CD4-positive, alpha-beta memory T cell (primary cell): Measurements from ENCODE around the gene CCR1. TPM values are rescaled to one million over a fixed set of nuclear protein-coding genes. Genes with fewer than 3 reads are reported as not detected.

ENCODE experiments used
- polyA plus RNA-seq, 2 donors: library from polyadenylated mRNA; unstranded; fragments of 300-500 nt; fragmentation: Illumina TruSeq; gene quantifications; one replicate each; pipeline ENCODE4 v1.2.3, GENCODE V29; 2021
- total RNA-seq, 2 experiments: library from RNA; stranded (reverse); gene quantifications; one replicate each; pipeline ENCODE4 v1.2.3, GENCODE V29; 2021

CCR1 gene
- total and polyA plus RNA-seq, 4 experiments from 2014 or later: 0.07 to 2.0 (median 0.71) TPM

Other genes with a start within 250 kb of the CCR1 start
- 10 to 100 TPM; 42.5 to 43.3 TPM for gene FYCO1, start 212.5 kb downstream of the CCR1 start, total RNA-seq
- gene FYCO1, start 212.5 kb downstream of the CCR1 start, polyA plus RNA-seq: 10 to 100 TPM in 1 of 2 donors, under 1 TPM in 1; 0.73 to 10.8 TPM
- not detected for gene XCR1, start 180.8 kb downstream of the CCR1 start, total RNA-seq
- gene XCR1, start 180.8 kb downstream of the CCR1 start, polyA plus RNA-seq: not detected
- under 1 TPM; 0.29 to 0.55 TPM for gene CCR3, start 34.1 kb upstream of the CCR1 start, total RNA-seq
- gene CCR3, start 34.1 kb upstream of the CCR1 start, polyA plus RNA-seq: under 1 TPM in 1 of 2 donors, not detected in 1; 0.60 TPM
- gene CCR2, start 145.8 kb upstream of the CCR1 start, total RNA-seq: 10 to 100 TPM; 16.3 to 18.4 TPM
- 10 to 100 TPM; 39.7 to 64.7 TPM for gene CCR2, start 145.8 kb upstream of the CCR1 start, polyA plus RNA-seq
- gene CCR5, start 162.6 kb upstream of the CCR1 start, total RNA-seq: 1 to 10 TPM; 6.8 to 6.9 TPM
- gene CCR5, start 162.6 kb upstream of the CCR1 start, polyA plus RNA-seq: 1 to 10 TPM in 1 of 2 donors, under 1 TPM in 1; 0.59 to 5.5 TPM
- gene CCRL2, start 198.9 kb upstream of the CCR1 start, total RNA-seq: 1 to 10 TPM in 1 of 2 experiments, under 1 TPM in 1; 0.58 to 1.8 TPM
- gene CCRL2, start 198.9 kb upstream of the CCR1 start, polyA plus RNA-seq: under 1 TPM; 0.39 to 0.98 TPM